ENCODE data around the gene BET1L. TPM values are rescaled to one million over a fixed set of nuclear protein-coding genes. Genes with fewer than 3 reads are reported as not detected.
"Not testable (repeated sequence)": the region's sequence is repeated elsewhere in the genome, so short reads cannot be mapped to it uniquely, and the experiment has no call there.

Gene BET1L
- total RNA-seq, 1 experiment from 2014 or later = 14.4 TPM

DNA sequence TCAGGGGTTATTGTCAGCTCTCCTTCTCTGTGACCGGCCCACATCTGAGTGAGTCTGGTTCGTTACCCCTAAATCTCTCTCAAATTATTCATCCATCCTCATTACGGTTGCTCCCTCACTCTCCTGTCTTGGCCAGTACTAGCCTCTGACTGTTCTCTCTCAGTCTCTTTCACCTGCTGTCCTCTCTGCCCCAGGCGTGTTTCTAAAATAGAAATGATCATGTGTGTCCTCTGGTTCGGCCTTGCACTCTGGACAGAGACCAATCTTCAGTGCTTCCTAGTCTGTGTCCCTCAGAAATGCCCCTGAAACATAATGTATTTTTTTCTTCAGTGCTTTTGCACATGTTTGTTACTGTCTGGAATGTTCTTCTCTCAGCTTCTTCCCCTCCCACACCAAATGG lies 34.4 kb upstream of the BET1L start:
- POLR2A ChIA-PET (ENCODE audit: unreplicated experiment) = no interaction called here
- Histone ChIP-seq H3K36me3 (ENCODE audit: low read depth, low read length) (peaks cover 37% of the 10 kb centered on the region), H3K79me2 (ENCODE audit: low read length) (peaks cover 69% of the 10 kb centered on the region)

DNA sequence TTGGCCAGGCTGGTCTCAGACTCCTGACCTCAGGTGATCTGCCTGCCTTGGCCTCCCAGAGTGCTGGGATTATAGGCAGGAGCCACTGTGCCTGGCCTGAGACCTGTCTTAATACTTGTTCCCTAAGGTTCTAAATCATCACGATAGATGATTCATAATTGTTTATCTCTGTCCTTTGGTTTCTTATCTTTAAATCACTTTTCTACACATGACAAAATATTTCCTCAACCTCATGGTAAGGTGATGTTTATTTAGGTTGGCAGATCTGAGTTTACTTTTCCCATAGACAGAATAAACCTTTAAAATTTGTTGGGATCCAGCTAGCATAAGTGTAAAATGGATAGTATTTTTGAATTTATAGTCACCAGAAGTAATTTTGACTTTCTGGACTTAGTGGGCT lies 33.1 kb upstream of the BET1L start:
- H3K9me2 ChIP-seq (replicated peaks; ENCODE audit: low read length) = no peaks in the 10 kb centered on the region
- H4K20me1 ChIP-seq (ENCODE audit: low read length) = 0 out of 2 replicates have a peak, but pooled peaks cover 17% of the 10 kb centered on the region
- BruUV-seq (replicated peaks) = no TSS peak
- POLR2A ChIA-PET (ENCODE audit: unreplicated experiment) = interaction anchor here (0.7 kb wide), 1 partner anchor 33 kb away, joined by 3 read pairs; the partner anchor contains the start of genes BET1L and RIC8A
- H3K4me1 ChIP-seq (ENCODE audit: insufficient read depth, low read length) = peaks cover 13% of the 10 kb centered on the region
- no peak overlapping the region for H3K4me2 ChIP-seq (ENCODE audit: low read length)
- H3K9ac ChIP-seq (ENCODE audit: low read length) = no peak overlapping the region
- H3K27ac ChIP-seq (ENCODE audit: low read length) = no peak overlapping the region
- no peak overlapping the region for H2AFZ ChIP-seq (ENCODE audit: low read length)
- H3F3A ChIP-seq (ENCODE audit: low read length, unreplicated experiment) = no peaks in the 10 kb centered on the region
- H3K9me3 ChIP-seq (ENCODE audit: low read length) = no peaks in the 10 kb centered on the region
- intact Hi-C loops (cut with micrococcal nuclease) = no loop called here
- TF ChIP-seq, protein P1, sequence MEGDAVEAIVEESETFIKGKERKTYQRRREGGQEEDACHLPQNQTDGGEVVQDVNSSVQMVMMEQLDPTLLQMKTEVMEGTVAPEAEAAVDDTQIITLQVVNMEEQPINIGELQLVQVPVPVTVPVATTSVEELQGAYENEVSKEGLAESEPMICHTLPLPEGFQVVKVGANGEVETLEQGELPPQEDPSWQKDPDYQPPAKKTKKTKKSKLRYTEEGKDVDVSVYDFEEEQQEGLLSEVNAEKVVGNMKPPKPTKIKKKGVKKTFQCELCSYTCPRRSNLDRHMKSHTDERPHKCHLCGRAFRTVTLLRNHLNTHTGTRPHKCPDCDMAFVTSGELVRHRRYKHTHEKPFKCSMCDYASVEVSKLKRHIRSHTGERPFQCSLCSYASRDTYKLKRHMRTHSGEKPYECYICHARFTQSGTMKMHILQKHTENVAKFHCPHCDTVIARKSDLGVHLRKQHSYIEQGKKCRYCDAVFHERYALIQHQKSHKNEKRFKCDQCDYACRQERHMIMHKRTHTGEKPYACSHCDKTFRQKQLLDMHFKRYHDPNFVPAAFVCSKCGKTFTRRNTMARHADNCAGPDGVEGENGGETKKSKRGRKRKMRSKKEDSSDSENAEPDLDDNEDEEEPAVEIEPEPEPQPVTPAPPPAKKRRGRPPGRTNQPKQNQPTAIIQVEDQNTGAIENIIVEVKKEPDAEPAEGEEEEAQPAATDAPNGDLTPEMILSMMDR (conservative IDR thresholded peaks at IDR 0.05; ENCODE audit: low read depth, low read length) = no peak
- TF ChIP-seq EZH2 (IDR thresholded peaks at IDR 0.05; ENCODE audit: low read length, unreplicated experiment) (no peak), EZH2phosphoT487 (IDR thresholded peaks at IDR 0.05; ENCODE audit: borderline replicate concordance, low read length) (no peak)
- no peak overlapping the region for H3K4me3 ChIP-seq (ENCODE audit: low read length)
- CTCF ChIA-PET = interaction anchor here (0.7 kb wide), 1 partner anchor 10 kb away, joined by 3 read pairs; no protein-coding TSS in a partner anchor
- DNase-seq = no peak
- peaks cover 76% of the 10 kb centered on the region for H3K79me2 ChIP-seq (ENCODE audit: low read length)
- no peaks in the 10 kb centered on the region for H3K27me3 ChIP-seq (ENCODE audit: low read length)
- H3K36me3 ChIP-seq (ENCODE audit: low read depth, low read length) = peaks cover 26% of the 10 kb centered on the region
- no peak for ATAC-seq

More for the DNA sequence above, 34.4 kb upstream of the BET1L start:
- H3K4me1 ChIP-seq (ENCODE audit: insufficient read depth, low read length) = peaks cover 12% of the 10 kb centered on the region
- ATAC-seq (no peak), DNase-seq (no peak)
- H2AFZ ChIP-seq (ENCODE audit: low read length) = no peak overlapping the region
- no peaks in the 10 kb centered on the region for H3F3A ChIP-seq (ENCODE audit: low read length, unreplicated experiment)
- H3K4me3 ChIP-seq (ENCODE audit: low read length) = no peak overlapping the region
- no TSS peak for BruUV-seq (replicated peaks)
- CTCF ChIA-PET = no interaction called here
- no peaks in the 10 kb centered on the region for H3K9me2 ChIP-seq (replicated peaks; ENCODE audit: low read length)
- 0 out of 2 replicates have a peak, but pooled peaks cover 17% of the 10 kb centered on the region for H4K20me1 ChIP-seq (ENCODE audit: low read length)
- H3K27me3 ChIP-seq (ENCODE audit: low read length) = no peaks in the 10 kb centered on the region
- no peak overlapping the region for H3K4me2 ChIP-seq (ENCODE audit: low read length)
- no peak overlapping the region for H3K9ac ChIP-seq (ENCODE audit: low read length)
- no peaks in the 10 kb centered on the region for H3K9me3 ChIP-seq (ENCODE audit: low read length)
- no peak for TF ChIP-seq EZH2phosphoT487 (IDR thresholded peaks at IDR 0.05; ENCODE audit: borderline replicate concordance, low read length)
- TF ChIP-seq, protein P1 (conservative IDR thresholded peaks at IDR 0.05; ENCODE audit: low read depth, low read length) = no peak
- no peak for TF ChIP-seq EZH2 (IDR thresholded peaks at IDR 0.05; ENCODE audit: low read length, unreplicated experiment)
- H3K27ac ChIP-seq (ENCODE audit: low read length) = no peak overlapping the region
- intact Hi-C loops (cut with micrococcal nuclease) = no loop called here

DNA sequence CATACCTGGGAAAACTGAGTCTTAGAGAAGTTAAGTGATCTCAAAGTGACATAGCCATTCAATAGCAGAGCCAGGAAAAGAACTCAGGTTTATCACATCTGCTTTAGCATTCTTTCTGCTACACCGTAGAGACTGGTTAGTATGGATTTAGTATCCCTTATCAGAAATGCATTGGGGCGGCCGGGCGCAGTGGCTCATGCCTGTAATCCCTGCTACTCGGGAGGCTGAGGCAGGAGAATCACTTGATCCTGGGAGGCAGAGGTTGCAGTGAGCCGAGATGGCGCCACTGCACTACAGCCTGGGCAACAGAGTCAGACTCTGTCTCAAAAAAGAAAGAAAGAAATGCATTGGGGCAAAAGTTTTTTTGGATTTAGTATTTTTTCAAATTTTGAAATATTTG lies 31.1 kb upstream of the BET1L start:
- H3K9me2 ChIP-seq (replicated peaks; ENCODE audit: low read length); H3K27me3 ChIP-seq (ENCODE audit: low read length); CTCF ChIA-PET; H3K27ac ChIP-seq (ENCODE audit: low read length); intact Hi-C loops (cut with micrococcal nuclease); ATAC-seq; H3K36me3 ChIP-seq (ENCODE audit: low read depth, low read length); DNase-seq; BruUV-seq (replicated peaks); H3F3A ChIP-seq (ENCODE audit: low read length, unreplicated experiment); H2AFZ ChIP-seq (ENCODE audit: low read length); H3K9me3 ChIP-seq (ENCODE audit: low read length); POLR2A ChIA-PET (ENCODE audit: unreplicated experiment): not testable (repeated sequence)
- H3K79me2 ChIP-seq (ENCODE audit: low read length) = peaks cover 78% of the 10 kb centered on the region
- H4K20me1 ChIP-seq (ENCODE audit: low read length) = 0 out of 2 replicates have a peak, but pooled peaks cover 17% of the 10 kb centered on the region
- H3K4me2 ChIP-seq (ENCODE audit: low read length) = peak overlapping the region; percentile 100
- H3K4me1 ChIP-seq (ENCODE audit: insufficient read depth, low read length) = peaks cover 17% of the 10 kb centered on the region
- H3K4me3 ChIP-seq (ENCODE audit: low read length) = peak overlapping the region; percentile 100
- peak overlapping the region; percentile 99 for H3K9ac ChIP-seq (ENCODE audit: low read length)

Measured in PC-3 (cell line).